Mesenchymal stem cell (in vitro differentiated cells and primary cell): Measurements from ENCODE around the gene ROR2.

Experiments
- DNase-seq: peaks from one replicate; pipeline ENCODE4 v3.0.0-alpha.2; 2013
- H2AFZ ChIP-seq: one replicate; pipeline ENCODE4 v1.6.1; 2013; ENCODE audit warnings: low read depth, mild to moderate bottlenecking, control low read depth, inconsistent platforms, low read length, moderate library complexity
- H2AK5ac ChIP-seq: 2 replicates; pipeline ENCODE4 v1.6.1; 2013; ENCODE audit warnings: low read length, moderate library complexity, mild to moderate bottlenecking, inconsistent platforms; ENCODE audit not compliant: severe bottlenecking
- H2BK120ac ChIP-seq: one replicate; pipeline ENCODE4 v1.6.1; 2013; ENCODE audit warnings: low read depth, mild to moderate bottlenecking, inconsistent platforms, low read length, moderate library complexity
- H2BK12ac ChIP-seq, 2 experiments: one replicate each; pipeline ENCODE4 v1.6.1; 2013; ENCODE audit warnings: inconsistent platforms in 2 of 2, low read length in 2 of 2, mild to moderate bottlenecking in 2 of 2, moderate library complexity in 2 of 2, control low read depth in 1 of 2
- H2BK15ac ChIP-seq: one replicate; pipeline ENCODE4 v1.6.1; 2013; ENCODE audit warnings: mild to moderate bottlenecking, low read depth, inconsistent platforms; ENCODE audit not compliant: poor library complexity, severe bottlenecking
- H2BK5ac ChIP-seq: 2 replicates; pipeline ENCODE4 v1.6.1; 2013; ENCODE audit warnings: low read depth, mild to moderate bottlenecking, low read length, control low read depth, inconsistent platforms; ENCODE audit not compliant: poor library complexity, severe bottlenecking
- H3K14ac ChIP-seq, 2 experiments: one replicate each; pipeline ENCODE4 v1.6.1; 2013; ENCODE audit warnings: inconsistent platforms in 2 of 2, low read length in 2 of 2, control low read depth in 1 of 2, mild to moderate bottlenecking in 1 of 2, moderate library complexity in 1 of 2
- H3K18ac ChIP-seq, 2 experiments: one replicate each; pipeline ENCODE4 v1.6.1; 2013; ENCODE audit warnings: inconsistent platforms in 2 of 2, low read length in 2 of 2, control low read depth in 1 of 2, low read depth in 1 of 2, mild to moderate bottlenecking in 1 of 2
- H3K23ac ChIP-seq, 2 experiments: one replicate each; pipeline ENCODE4 v1.6.1; 2013; ENCODE audit warnings: inconsistent platforms in 2 of 2, low read length in 2 of 2, mild to moderate bottlenecking in 2 of 2, moderate library complexity in 2 of 2, control low read depth in 1 of 2
- H3K27ac ChIP-seq: 2 replicates; pipeline ENCODE4 v1.5.1; 2013; ENCODE audit warnings: mild to moderate bottlenecking, moderate library complexity, low read length, control low read depth, inconsistent platforms; ENCODE audit not compliant: poor library complexity, severe bottlenecking
- H3K27me3 ChIP-seq, 2 experiments: 2 replicates each; pipeline versions ENCODE4 v1.6.1 to v1.7.0; 2013; ENCODE audit warnings: low read length in 2 of 2, mild to moderate bottlenecking in 2 of 2, moderate library complexity in 2 of 2, control low read depth in 1 of 2, inconsistent platforms in 1 of 2; ENCODE audit not compliant: control insufficient read depth in 1 of 2, insufficient read depth in 1 of 2
- H3K36me3 ChIP-seq, 2 experiments: 2 replicates each; pipeline versions ENCODE4 v1.6.1 to v1.7.0; 2013; ENCODE audit warnings: low read length in 2 of 2, control low read depth in 1 of 2, inconsistent platforms in 1 of 2, low read depth in 1 of 2, mild to moderate bottlenecking in 1 of 2; ENCODE audit not compliant: insufficient read depth in 2 of 2, control insufficient read depth in 1 of 2
- H3K4ac ChIP-seq, 2 experiments: one replicate each; pipeline ENCODE4 v1.6.1; 2013; ENCODE audit warnings: inconsistent platforms in 2 of 2, low read length in 2 of 2, mild to moderate bottlenecking in 2 of 2, moderate library complexity in 2 of 2, control low read depth in 1 of 2, low read depth in 1 of 2
- H3K4me1 ChIP-seq: 2 replicates; pipeline ENCODE4 v1.6.1; 2013; ENCODE audit warnings: low read depth, low read length, control low read depth; ENCODE audit not compliant: control insufficient read depth, insufficient read depth
- H3K4me2 ChIP-seq: 2 replicates; pipeline ENCODE4 v1.6.1; 2013; ENCODE audit warnings: low read length, mild to moderate bottlenecking, inconsistent platforms; ENCODE audit not compliant: poor library complexity, severe bottlenecking
- H3K4me3 ChIP-seq, 2 experiments: 2 replicates each; pipeline versions ENCODE4 v1.5.1 to v1.7.0; 2013; ENCODE audit warnings: low read length in 2 of 2, mild to moderate bottlenecking in 2 of 2, control low read depth in 1 of 2, low read depth in 1 of 2; ENCODE audit not compliant: insufficient read depth in 1 of 2
- H3K79me1 ChIP-seq: replicated peaks from 2 replicates; pipeline ENCODE4 v1.6.1; 2013; ENCODE audit warnings: mild to moderate bottlenecking, control low read depth, low read length, inconsistent platforms; ENCODE audit not compliant: poor library complexity, severe bottlenecking
- H3K9ac ChIP-seq: 2 replicates; pipeline ENCODE4 v1.7.0; 2013; ENCODE audit warnings: mild to moderate bottlenecking, low read length, moderate library complexity
- H3K9me3 ChIP-seq: 2 replicates; pipeline ENCODE4 v1.7.0; 2013; ENCODE audit warnings: mild to moderate bottlenecking, low read length; ENCODE audit not compliant: control insufficient read depth
- H4K8ac ChIP-seq: one replicate; pipeline ENCODE4 v1.6.1; 2013; ENCODE audit warnings: inconsistent platforms, mild to moderate bottlenecking, low read length, moderate library complexity
- H4K91ac ChIP-seq: one replicate; pipeline ENCODE4 v1.6.1; 2013; ENCODE audit warnings: mild to moderate bottlenecking, low read length, inconsistent platforms
- WGBS: methylation state at CpG from one replicate; pipeline ENCODE4 v1.1.7; 2013; ENCODE audit warnings: mixed read lengths; 5-methylcytosine and 5-hydroxymethylcytosine counted together

Gene ROR2

DNA sequence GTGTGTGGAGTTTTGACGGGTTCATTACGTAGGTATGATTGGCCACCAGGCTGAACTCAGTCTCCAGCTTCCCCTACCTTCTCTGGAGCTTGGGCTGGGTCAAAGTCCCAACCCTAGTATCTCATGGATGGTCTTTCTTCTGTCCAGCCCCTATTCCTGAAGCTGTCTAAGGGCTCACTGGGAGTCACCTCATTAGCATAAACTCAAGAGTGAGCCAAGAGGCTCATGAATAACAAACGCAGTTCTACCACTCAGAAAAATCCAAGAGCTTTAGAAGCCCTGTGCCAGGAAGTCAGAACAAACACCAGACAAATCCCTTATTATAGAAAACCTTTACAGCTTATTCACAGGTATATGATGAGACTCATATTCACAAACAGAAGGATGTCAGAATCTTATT, 346.1 kb downstream of the ROR2 start:
- WGBS, result 85% methylated on average over 3 of the region's 3 CpGs
- no peak for DNase-seq

DNA sequence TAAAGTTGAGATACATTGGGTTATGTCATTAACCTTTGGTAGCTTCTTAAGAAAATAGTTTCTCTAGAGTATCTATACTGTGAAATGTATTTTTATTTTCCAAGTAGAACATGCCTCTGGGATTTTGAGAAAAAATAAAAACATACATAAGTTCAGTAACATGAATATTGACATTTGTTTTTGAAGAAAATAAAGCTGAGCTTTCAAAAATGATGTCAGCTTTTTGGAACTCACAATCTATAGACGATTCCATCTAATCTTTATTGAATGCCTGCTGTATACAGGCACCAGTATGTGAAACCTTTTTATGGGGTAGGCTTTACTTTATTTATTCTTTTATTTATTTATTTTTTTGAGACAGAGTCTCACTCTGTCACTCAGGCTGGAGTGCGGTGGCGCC, 350.5 kb downstream of the ROR2 start:
- no peak overlapping the region for H3K4me3 ChIP-seq
- no peak overlapping the region for H2BK120ac ChIP-seq
- DNase-seq, result no peak
- no peak overlapping the region for H3K4ac ChIP-seq
- H2BK5ac ChIP-seq, result no peak overlapping the region
- no peak overlapping the region for H4K91ac ChIP-seq
- no peak overlapping the region for H3K9ac ChIP-seq
- H2BK15ac ChIP-seq, result no peak overlapping the region
- WGBS, result 100% methylated on average over 3 of the region's 3 CpGs
- H3K4me1 ChIP-seq, result no peaks in the 10 kb centered on the region
- no peaks in the 10 kb centered on the region for H3K79me1 ChIP-seq
- no peak overlapping the region for H2BK12ac ChIP-seq
- no peak overlapping the region for H3K4me2 ChIP-seq
- H3K27me3 ChIP-seq, result peaks cover 0 to 14% of the 10 kb centered on the region in 2 experiments
- no peak overlapping the region for H4K8ac ChIP-seq
- H3K23ac ChIP-seq, result no peak overlapping the region
- no peaks in the 10 kb centered on the region for H3K9me3 ChIP-seq
- no peak overlapping the region for H2AK5ac ChIP-seq
- no peaks in the 10 kb centered on the region for H3K36me3 ChIP-seq
- H3K27ac ChIP-seq, result no peak overlapping the region
- H2AFZ ChIP-seq, result no peak overlapping the region
- H3K14ac ChIP-seq, result no peak overlapping the region
- no peak overlapping the region for H3K18ac ChIP-seq

More for the DNA sequence above, 346.1 kb downstream of the ROR2 start:
- Histone ChIP-seq H3K23ac (no peak overlapping the region), H3K79me1 (no peaks in the 10 kb centered on the region), H3K36me3 (no peaks in the 10 kb centered on the region), H2BK15ac (no peak overlapping the region), H3K4ac (no peak overlapping the region), H3K4me2 (no peak overlapping the region), H2BK5ac (no peak overlapping the region), H3K14ac (no peak overlapping the region), H3K27ac (no peak overlapping the region), H2BK120ac (no peak overlapping the region), H2AK5ac (no peak overlapping the region), H2AFZ (no peak overlapping the region), H3K4me1 (no peaks in the 10 kb centered on the region), H2BK12ac (no peak overlapping the region), H3K18ac (no peak overlapping the region), H3K9me3 (no peaks in the 10 kb centered on the region), H3K9ac (no peak overlapping the region), H4K8ac (no peak overlapping the region), H3K4me3 (no peak overlapping the region), H4K91ac (no peak overlapping the region), H3K27me3 (peaks cover 0 to 8% of the 10 kb centered on the region in 2 experiments)

DNA sequence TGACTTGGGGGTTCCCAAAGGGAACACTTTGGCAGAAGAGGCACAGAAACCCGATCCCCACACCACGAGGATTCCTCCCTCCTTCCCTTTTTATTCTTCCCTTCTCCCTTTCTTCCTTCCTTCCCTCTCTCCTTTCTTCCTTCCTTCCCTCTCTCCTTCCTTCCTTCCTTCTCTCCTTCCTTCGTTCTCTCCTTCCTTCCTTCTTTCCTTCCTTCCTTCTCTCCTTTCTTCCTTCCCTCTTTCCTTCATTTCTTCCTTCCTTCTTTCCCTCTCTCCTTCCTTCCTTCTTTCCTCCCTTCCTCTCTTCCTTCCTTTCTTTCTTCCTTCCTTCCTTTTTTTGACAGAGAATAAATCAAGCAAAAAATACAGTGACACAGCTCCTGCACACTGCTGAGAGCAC, 358.4 kb downstream of the ROR2 start:
- H3K4me2 ChIP-seq, result no peak overlapping the region
- no peaks in the 10 kb centered on the region for H3K9me3 ChIP-seq
- H2BK15ac ChIP-seq, result no peak overlapping the region
- no peak overlapping the region for H2BK5ac ChIP-seq
- no peak overlapping the region for H4K8ac ChIP-seq
- no peak overlapping the region for H3K9ac ChIP-seq
- no peak overlapping the region for H2AFZ ChIP-seq
- no peak overlapping the region for H2AK5ac ChIP-seq
- WGBS, result 54% methylated on average over 3 of the region's 3 CpGs
- peaks cover 2 to 6% of the 10 kb centered on the region in 2 experiments for H3K27me3 ChIP-seq
- H3K18ac ChIP-seq, result no peak overlapping the region
- no peak overlapping the region for H3K27ac ChIP-seq
- H3K23ac ChIP-seq, result no peak overlapping the region
- no peak overlapping the region for H3K4me3 ChIP-seq
- H3K79me1 ChIP-seq, result no peaks in the 10 kb centered on the region
- H3K4me1 ChIP-seq, result no peaks in the 10 kb centered on the region
- no peak overlapping the region for H3K4ac ChIP-seq
- H3K36me3 ChIP-seq, result no peaks in the 10 kb centered on the region
- H4K91ac ChIP-seq, result no peak overlapping the region
- H3K14ac ChIP-seq, result no peak overlapping the region
- no peak overlapping the region for H2BK120ac ChIP-seq
- DNase-seq, result no peak
- H2BK12ac ChIP-seq, result no peak overlapping the region

DNA sequence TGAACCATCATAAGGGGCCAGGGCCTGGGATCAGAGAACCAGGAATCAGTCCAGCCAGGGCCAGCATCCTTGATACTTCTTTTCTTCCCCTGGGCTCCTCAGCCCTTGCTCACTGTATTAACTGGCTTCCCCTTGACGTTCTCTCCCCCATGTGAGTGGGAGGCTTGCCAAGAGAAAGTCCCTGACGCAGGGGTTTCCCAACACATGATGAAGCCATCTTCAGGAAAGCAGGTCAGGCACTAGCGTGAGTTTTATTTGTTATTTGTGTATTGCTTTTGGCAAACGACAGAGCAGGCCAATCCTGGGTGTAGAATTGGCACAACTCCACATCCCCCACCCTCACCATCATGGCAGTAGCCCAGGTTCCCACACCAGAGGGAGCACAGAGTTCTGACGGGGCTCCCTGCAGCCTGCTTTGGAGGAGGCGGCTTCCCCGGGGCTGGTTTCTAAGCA, 360.9 kb downstream of the ROR2 start:
- no peak overlapping the region for H2AFZ ChIP-seq
- no peaks in the 10 kb centered on the region for H3K79me1 ChIP-seq
- no peak overlapping the region for H3K27ac ChIP-seq
- no peak overlapping the region for H3K4ac ChIP-seq
- no peaks in the 10 kb centered on the region for H3K36me3 ChIP-seq
- peak; percentile 30 for DNase-seq
- no peak overlapping the region for H2AK5ac ChIP-seq
- peaks cover 0 to 6% of the 10 kb centered on the region in 2 experiments for H3K27me3 ChIP-seq
- H3K4me2 ChIP-seq, result no peak overlapping the region
- H4K8ac ChIP-seq, result no peak overlapping the region
- no peaks in the 10 kb centered on the region for H3K9me3 ChIP-seq
- H3K9ac ChIP-seq, result peak overlapping the region; percentile 30
- no peak overlapping the region for H2BK5ac ChIP-seq
- WGBS, result 71% methylated on average over 5 of the region's 7 CpGs
- no peak overlapping the region for H3K4me3 ChIP-seq
- H2BK12ac ChIP-seq, result no peak overlapping the region
- H2BK120ac ChIP-seq, result no peak overlapping the region
- H3K14ac ChIP-seq, result no peak overlapping the region
- H3K18ac ChIP-seq, result no peak overlapping the region
- H4K91ac ChIP-seq, result no peak overlapping the region
- H3K4me1 ChIP-seq, result no peaks in the 10 kb centered on the region
- H2BK15ac ChIP-seq, result no peak overlapping the region
- no peak overlapping the region for H3K23ac ChIP-seq
